HepG2 (cell line): ENCODE results near the gene IAH1.

Experiments used
- CTCF ChIP-seq: sonication (generic); formaldehyde crosslinking; IDR thresholded peaks from 2 replicates; pipeline ENCODE4 v1.5.0; 2020; ENCODE audit warnings: mild to moderate bottlenecking, missing genetic modification reagents, moderate library complexity
- POLR2AphosphoS5 ChIP-seq: IDR thresholded peaks from 2 replicates; pipeline ENCODE4 v1.6.1; 2012; ENCODE audit warnings: low read depth, low read length

DNA sequence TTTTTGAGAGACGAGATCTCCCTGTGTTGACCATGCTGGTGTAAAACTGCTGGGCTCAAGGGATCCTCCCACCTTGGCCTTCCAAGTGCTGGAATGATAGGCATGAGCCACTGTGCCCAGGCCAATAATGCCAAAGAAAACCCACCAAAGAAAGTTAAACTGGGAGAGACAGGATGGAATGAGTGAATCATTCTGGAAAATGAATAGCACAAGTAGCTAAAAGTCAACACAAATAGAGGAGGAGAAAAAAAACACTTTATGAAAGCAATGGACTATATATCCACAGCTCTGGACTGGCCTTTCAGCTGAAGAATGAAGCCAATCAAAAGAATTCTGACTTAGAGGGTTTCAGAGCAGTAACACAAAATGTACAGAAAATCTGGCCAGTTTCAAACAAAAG lies 23.9 kb downstream of the IAH1 start:
- no peak for TF ChIP-seq CTCF (CRISPR knock-in tag)
- TF ChIP-seq POLR2AphosphoS5: no peak
